Mesendoderm (in vitro differentiated cells): Measurements from ENCODE around the gene GRIFIN.

Source experiments
- DNase-seq: peaks from one replicate; pipeline ENCODE4 v3.0.0; 2013
- H2AK5ac ChIP-seq: 2 replicates; pipeline ENCODE4 v1.6.1; 2013; ENCODE audit warnings: low read length, inconsistent platforms
- H2BK120ac ChIP-seq: 2 replicates; pipeline ENCODE4 v1.6.1; 2013; ENCODE audit warnings: low read depth, mild to moderate bottlenecking, low read length, moderate library complexity, mixed read lengths
- H2BK15ac ChIP-seq: replicated peaks from 2 replicates; pipeline ENCODE4 v1.6.1; 2013; ENCODE audit warnings: low read depth, mild to moderate bottlenecking, moderate library complexity
- H2BK5ac ChIP-seq: 2 replicates; pipeline ENCODE4 v1.6.1; 2013; ENCODE audit warnings: low read length, inconsistent platforms
- H3K18ac ChIP-seq: 2 replicates; pipeline ENCODE4 v1.6.1; 2013; ENCODE audit warnings: mild to moderate bottlenecking, low read length, mixed read lengths
- H3K23ac ChIP-seq: one replicate; pipeline ENCODE4 v1.6.1; 2013; ENCODE audit warnings: low read length
- H3K27ac ChIP-seq: 2 replicates; pipeline ENCODE4 v1.5.1; 2013; ENCODE audit warnings: low read depth, mild to moderate bottlenecking, inconsistent platforms, low read length, moderate library complexity
- H3K27me3 ChIP-seq: 2 replicates; pipeline ENCODE4 v1.6.1; 2013; ENCODE audit warnings: low read length, control low read depth, mild to moderate bottlenecking, inconsistent platforms; ENCODE audit not compliant: insufficient read depth, poor library complexity
- H3K36me3 ChIP-seq: 2 replicates; pipeline ENCODE4 v1.6.1; 2013; ENCODE audit warnings: low read length, inconsistent platforms; ENCODE audit not compliant: control insufficient read depth, insufficient read depth
- H3K4ac ChIP-seq: one replicate; pipeline ENCODE4 v1.6.1; 2013; ENCODE audit warnings: low read depth, mild to moderate bottlenecking, low read length, moderate library complexity
- H3K4me1 ChIP-seq: 2 replicates; pipeline ENCODE4 v1.6.1; 2013; ENCODE audit warnings: low read depth, low read length, inconsistent platforms; ENCODE audit not compliant: control insufficient read depth
- H3K4me2 ChIP-seq: 2 replicates; pipeline ENCODE4 v1.6.1; 2013; ENCODE audit warnings: low read length
- H3K4me3 ChIP-seq: 2 replicates; pipeline ENCODE4 v1.5.1; 2013; ENCODE audit warnings: mild to moderate bottlenecking, low read length
- H3K56ac ChIP-seq: one replicate; pipeline ENCODE4 v1.6.1; 2013; ENCODE audit warnings: low read length
- H3K79me1 ChIP-seq: 2 replicates; pipeline ENCODE4 v1.6.1; 2013; ENCODE audit warnings: low read length, inconsistent platforms
- H3K79me2 ChIP-seq: 2 replicates; pipeline ENCODE4 v1.6.1; 2013; ENCODE audit warnings: mild to moderate bottlenecking, low read length; ENCODE audit not compliant: control insufficient read depth, insufficient read depth
- H3K9ac ChIP-seq: 2 replicates; pipeline ENCODE4 v1.6.1; 2013; ENCODE audit warnings: low read length, inconsistent platforms
- H4K5ac ChIP-seq: one replicate; pipeline ENCODE4 v1.6.1; 2013; ENCODE audit warnings: low read length
- H4K8ac ChIP-seq: one replicate; pipeline ENCODE4 v1.6.1; 2013; ENCODE audit warnings: low read depth, mild to moderate bottlenecking, control low read depth, low read length, moderate library complexity
- WGBS: extraction: QIAGEN DNeasy Blood & Tissue Kit; methylation state at CpG from one replicate; pipeline ENCODE4 v1.1.7; 2013; ENCODE audit warnings: low lambda C conversion rate, missing lambda C conversion rate; ENCODE audit not compliant: insufficient coverage; ENCODE audit errors: extremely low coverage; 5-methylcytosine and 5-hydroxymethylcytosine counted together

Gene GRIFIN

GRCh38 chr7:2468227-2468626 is 8.0 kb downstream of the GRIFIN start:
- Histone ChIP-seq H2AK5ac (no peak overlapping the region), H2BK120ac (no peak overlapping the region), H2BK15ac (no peak overlapping the region), H3K4ac (no peak overlapping the region), H3K4me1 (peaks cover 4% of the 10 kb centered on the region), H3K79me1 (no peaks in the 10 kb centered on the region), H4K8ac (no peak overlapping the region), H3K18ac (no peak overlapping the region), H3K23ac (no peak overlapping the region), H2BK5ac (no peak overlapping the region), H3K4me3 (no peak overlapping the region), H3K79me2 (no peaks in the 10 kb centered on the region), H3K36me3 (no peaks in the 10 kb centered on the region), H4K5ac (no peak overlapping the region), H3K27me3 (no peaks in the 10 kb centered on the region), H3K4me2 (no peak overlapping the region), H3K56ac (no peak overlapping the region), H3K27ac (no peak overlapping the region), H3K9ac (no peak overlapping the region)
- no CpG with 5 or more reads among the region's 7 CpGs for WGBS
- no peak for DNase-seq

DNA sequence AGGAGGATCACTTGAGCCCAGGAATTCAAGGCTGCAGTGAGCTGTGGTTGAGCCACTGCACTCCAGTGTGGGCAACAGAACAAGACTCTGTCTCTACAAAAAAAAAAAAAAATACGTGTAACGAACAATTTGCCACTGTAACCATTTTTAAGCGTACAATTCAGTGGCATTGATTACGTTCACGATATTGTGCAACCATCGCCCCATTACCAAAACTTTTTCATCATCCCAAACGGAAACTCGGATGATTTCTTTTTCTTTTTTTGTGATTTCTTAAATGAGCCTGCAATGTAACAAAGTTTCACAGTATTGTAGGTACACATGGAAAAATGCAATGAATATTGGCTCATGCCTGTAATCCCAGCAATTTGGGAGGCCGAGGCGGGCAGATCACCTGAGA is 9.5 kb downstream of the GRIFIN start:
- H2BK120ac ChIP-seq: no peak overlapping the region
- H3K4me1 ChIP-seq: peaks cover 4% of the 10 kb centered on the region
- H2BK5ac ChIP-seq: no peak overlapping the region
- H3K9ac ChIP-seq: no peak overlapping the region
- no peak overlapping the region for H3K4ac ChIP-seq
- H3K4me2 ChIP-seq: no peak overlapping the region
- H3K27ac ChIP-seq: no peak overlapping the region
- H3K18ac ChIP-seq: no peak overlapping the region
- H2AK5ac ChIP-seq: no peak overlapping the region
- no peak overlapping the region for H4K8ac ChIP-seq
- H3K27me3 ChIP-seq: no peaks in the 10 kb centered on the region
- no peak overlapping the region for H3K23ac ChIP-seq
- H3K79me2 ChIP-seq: no peaks in the 10 kb centered on the region
- WGBS: 100% methylated on average over 3 of the region's 10 CpGs
- H3K56ac ChIP-seq: no peak overlapping the region
- no peak overlapping the region for H4K5ac ChIP-seq
- no peak overlapping the region for H3K4me3 ChIP-seq
- no peaks in the 10 kb centered on the region for H3K79me1 ChIP-seq
- no peak for DNase-seq
- H3K36me3 ChIP-seq: no peaks in the 10 kb centered on the region
- no peak overlapping the region for H2BK15ac ChIP-seq

- H2AK5ac ChIP-seq: no peak overlapping the region
- no peak overlapping the region for H4K5ac ChIP-seq
- H4K8ac ChIP-seq: no peak overlapping the region
- no peaks in the 10 kb centered on the region for H3K27me3 ChIP-seq
- H3K36me3 ChIP-seq: no peaks in the 10 kb centered on the region
- H3K56ac ChIP-seq: peak overlapping the region; percentile 7
- DNase-seq: no peak
- H2BK120ac ChIP-seq: no peak overlapping the region
- H3K4ac ChIP-seq: no peak overlapping the region
- no peak overlapping the region for H3K18ac ChIP-seq
- no peak overlapping the region for H3K9ac ChIP-seq
- H2BK15ac ChIP-seq: no peak overlapping the region
- H2BK5ac ChIP-seq: no peak overlapping the region
- no peaks in the 10 kb centered on the region for H3K4me1 ChIP-seq
- no peak overlapping the region for H3K4me3 ChIP-seq
- no CpG with 5 or more reads among the region's 12 CpGs for WGBS
- no peak overlapping the region for H3K23ac ChIP-seq
- no peak overlapping the region for H3K27ac ChIP-seq
- no peak overlapping the region for H3K4me2 ChIP-seq
- no peaks in the 10 kb centered on the region for H3K79me1 ChIP-seq
- no peaks in the 10 kb centered on the region for H3K79me2 ChIP-seq
These were observed 10.3 kb downstream of the GRIFIN start for GRCh38 chr7:2465928-2466327.

- Histone ChIP-seq H3K4ac (no peak overlapping the region), H3K27me3 (no peaks in the 10 kb centered on the region)
These were observed 13.5 kb downstream of the GRIFIN start for GRCh38 chr7:2462731-2463130.

DNA sequence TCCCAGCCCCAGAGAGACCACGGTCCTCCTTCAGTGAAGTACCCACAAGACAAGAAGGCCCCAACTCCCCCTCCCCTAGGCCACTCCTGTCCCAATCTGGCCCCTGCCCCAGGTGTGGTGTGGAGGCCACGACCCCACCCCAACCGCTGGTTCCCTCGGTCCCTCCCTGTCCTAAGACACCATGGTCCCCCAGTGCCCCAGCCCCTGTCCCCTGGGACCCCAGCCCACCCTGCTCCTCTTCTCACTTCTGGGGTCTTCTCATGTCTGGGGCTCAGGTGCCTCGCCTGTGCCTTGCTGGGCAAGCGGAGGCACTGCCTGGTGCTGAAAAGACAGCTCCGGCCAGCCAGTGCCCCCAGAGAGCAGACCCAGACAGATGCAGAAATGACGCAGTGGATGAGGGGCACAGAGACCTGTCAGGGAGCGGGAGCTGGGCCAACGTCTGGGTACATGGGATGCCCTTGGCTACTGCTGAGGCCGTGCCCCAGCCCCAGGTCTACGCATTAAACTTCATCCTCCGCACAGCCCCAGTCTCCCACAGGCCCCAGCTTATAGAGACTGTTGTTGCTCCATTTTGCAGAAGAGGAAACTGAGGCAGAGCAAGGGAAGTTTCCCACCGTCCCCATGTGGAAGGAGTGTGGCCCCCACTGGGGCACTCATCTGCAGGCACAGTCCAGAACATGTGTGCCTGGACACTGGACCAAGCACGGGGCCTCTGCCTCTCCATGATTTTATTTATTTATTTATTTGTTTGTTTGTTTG is 14.8 kb downstream of the GRIFIN start:
- H3K4me1 ChIP-seq: no peaks in the 10 kb centered on the region
- no CpG with 5 or more reads among the region's 15 CpGs for WGBS
- H3K23ac ChIP-seq: no peak overlapping the region
- H3K4me3 ChIP-seq: no peak overlapping the region
- no peak overlapping the region for H4K5ac ChIP-seq
- no peak overlapping the region for H4K8ac ChIP-seq
- no peaks in the 10 kb centered on the region for H3K79me1 ChIP-seq
- no peak overlapping the region for H3K18ac ChIP-seq
- no peak for DNase-seq
- H3K36me3 ChIP-seq: no peaks in the 10 kb centered on the region
- no peaks in the 10 kb centered on the region for H3K27me3 ChIP-seq
- H2BK15ac ChIP-seq: no peak overlapping the region
- H2AK5ac ChIP-seq: no peak overlapping the region
- H3K4ac ChIP-seq: no peak overlapping the region
- H3K79me2 ChIP-seq: no peaks in the 10 kb centered on the region
- H3K4me2 ChIP-seq: no peak overlapping the region
- H3K27ac ChIP-seq: no peak overlapping the region
- no peak overlapping the region for H3K56ac ChIP-seq
- H2BK120ac ChIP-seq: no peak overlapping the region
- H2BK5ac ChIP-seq: no peak overlapping the region
- no peak overlapping the region for H3K9ac ChIP-seq

More at GRCh38 chr7:2462731-2463130, 13.5 kb downstream of the GRIFIN start:
- Histone ChIP-seq H3K27ac (no peak overlapping the region), H3K79me1 (no peaks in the 10 kb centered on the region), H4K8ac (no peak overlapping the region), H2BK5ac (no peak overlapping the region), H3K36me3 (no peaks in the 10 kb centered on the region), H3K4me3 (no peak overlapping the region), H3K79me2 (no peaks in the 10 kb centered on the region), H2BK15ac (no peak overlapping the region), H3K18ac (no peak overlapping the region), H3K9ac (no peak overlapping the region), H3K4me1 (no peaks in the 10 kb centered on the region), H4K5ac (no peak overlapping the region), H3K56ac (no peak overlapping the region), H2BK120ac (no peak overlapping the region), H3K23ac (no peak overlapping the region), H3K4me2 (no peak overlapping the region), H2AK5ac (no peak overlapping the region)
- WGBS: no CpG with 5 or more reads among the region's 3 CpGs
- no peak for DNase-seq

DNA sequence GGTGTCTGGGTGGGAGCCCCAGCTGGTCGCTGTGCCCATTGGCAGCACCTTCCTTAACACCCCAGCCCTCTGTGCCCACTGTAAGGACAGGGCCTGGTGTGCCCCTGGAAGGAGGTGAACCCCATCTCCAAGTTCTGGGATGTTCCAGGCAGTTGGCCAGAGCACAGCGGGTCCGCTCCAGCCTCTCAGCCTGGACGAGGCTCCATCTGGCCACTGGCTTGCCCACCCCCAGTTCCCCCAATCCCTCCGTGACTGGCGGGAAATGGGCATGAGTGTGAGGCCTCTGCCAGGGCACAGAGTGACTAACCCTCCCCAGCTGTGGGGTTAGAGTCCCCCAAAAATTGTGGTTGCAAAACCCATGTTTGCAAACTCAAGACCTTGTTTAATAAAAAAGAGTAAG is 15.6 kb downstream of the GRIFIN start:
- Histone ChIP-seq H2BK120ac (no peak overlapping the region), H3K27ac (no peak overlapping the region), H3K4me1 (no peaks in the 10 kb centered on the region), H4K5ac (no peak overlapping the region), H3K4ac (no peak overlapping the region), H4K8ac (no peak overlapping the region), H3K79me1 (no peaks in the 10 kb centered on the region), H3K27me3 (no peaks in the 10 kb centered on the region), H3K23ac (no peak overlapping the region), H3K4me2 (no peak overlapping the region), H2BK15ac (no peak overlapping the region), H3K18ac (no peak overlapping the region), H3K79me2 (no peaks in the 10 kb centered on the region), H2AK5ac (no peak overlapping the region), H3K9ac (no peak overlapping the region), H3K36me3 (no peaks in the 10 kb centered on the region), H3K56ac (no peak overlapping the region), H2BK5ac (no peak overlapping the region), H3K4me3 (no peak overlapping the region)
- no peak for DNase-seq
- WGBS: no CpG with 5 or more reads among the region's 6 CpGs
